NCI-H526 (cell line): ENCODE results near the gene PIK3R5.
"Not testable (repeated sequence)": the region's sequence is repeated elsewhere in the genome, so short reads cannot be mapped to it uniquely, and the experiment has no call there.

Source experiments
- DNase-seq, 2 experiments: peaks; one replicate each; lab custom pipeline; 2025; lab: John Stamatoyannopoulos, UW

Gene PIK3R5

GRCh38 chr17:8859027-8859803 is 106.3 kb downstream of the PIK3R5 start:
- DNase-seq = no peak

- no peak for DNase-seq
These were observed 107.6 kb downstream of the PIK3R5 start for GRCh38 chr17:8857919-8858318.

GRCh38 chr17:8856869-8857575 is 108.5 kb downstream of the PIK3R5 start:
- DNase-seq = peak in 1 of 2 experiments; percentile 27

- DNase-seq = not testable (repeated sequence)
These were observed 109.3 kb downstream of the PIK3R5 start for GRCh38 chr17:8856205-8856603.

GRCh38 chr17:8855477-8856204 is 109.9 kb downstream of the PIK3R5 start:
- DNase-seq = no peak

GRCh38 chr17:8851600-8851999 is 113.9 kb downstream of the PIK3R5 start:
- DNase-seq = no peak

GRCh38 chr17:8849311-8850041 is 116.0 kb downstream of the PIK3R5 start:
- no peak for DNase-seq

GRCh38 chr17:8847891-8848290 is 117.6 kb downstream of the PIK3R5 start:
- DNase-seq = no peak

- DNase-seq = peak in 1 of 2 experiments; percentile 17
These were observed 118.7 kb downstream of the PIK3R5 start for GRCh38 chr17:8846768-8847211.

- DNase-seq = no peak
These were observed 121.0 kb downstream of the PIK3R5 start for GRCh38 chr17:8844229-8845218.

- DNase-seq = no peak
These were observed 122.2 kb downstream of the PIK3R5 start for GRCh38 chr17:8843344-8843743.

- no peak for DNase-seq
These were observed 123.7 kb downstream of the PIK3R5 start for GRCh38 chr17:8841844-8842243.

- DNase-seq = no peak
These were observed 126.0 kb downstream of the PIK3R5 start for GRCh38 chr17:8839410-8839935.

GRCh38 chr17:8838551-8839095 is 126.9 kb downstream of the PIK3R5 start:
- no peak for DNase-seq

GRCh38 chr17:8837563-8838075 is 127.9 kb downstream of the PIK3R5 start:
- no peak for DNase-seq

- DNase-seq = no peak
These were observed 128.5 kb downstream of the PIK3R5 start for GRCh38 chr17:8836821-8837562.

GRCh38 chr17:8835631-8836364 is 129.7 kb downstream of the PIK3R5 start:
- DNase-seq = no peak

- DNase-seq = no peak
These were observed 130.4 kb downstream of the PIK3R5 start for GRCh38 chr17:8835106-8835505.
